HepG2 (cell line): ENCODE results near the gene DPH2. TPM values are rescaled to one million over a fixed set of nuclear protein-coding genes. Genes with fewer than 3 reads are reported as not detected.

Source experiments
- ATAC-seq: fragments of 200-7000 bp; cut with Tn5 transposase; 3 replicates; pipeline ENCODE4 v1.9.1; 2020; ENCODE audit warnings: mild to moderate bottlenecking, moderate library complexity
- BruUV-seq: library from RNA; stranded (reverse); fragments of 400-500 nt; replicated peaks from 2 replicates; lab custom pipeline; 2021; lab: Mats Ljungman, UMichigan
- CTCF ChIA-PET: fragments of 300-600 bp; formaldehyde crosslinking; extraction: SDS; loops from one replicate; lab custom pipeline; 2021; ENCODE audit warnings: low total read pairs, inconsistent platforms, low intra/inter-chr PET ratio; lab: Yijun Ruan, JAX
- POLR2A ChIA-PET: fragments of 350-600 bp; sonication (Branson Sonifier 250); formaldehyde crosslinking; loops from one replicate; lab custom pipeline; 2020; ENCODE audit warnings: antibody characterized with exemption, inconsistent platforms; lab: Yijun Ruan, JAX
- DNase-seq: peaks from one replicate; pipeline ENCODE4 v3.0.0-alpha.2; 2015; ENCODE audit warnings: low spot score
- FAIRE-seq: peaks from 3 replicates; lab custom pipeline; 2011; peaks lifted over from hg19 to GRCh38; lab: Jason Lieb, UNC
- H2AFZ ChIP-seq: one replicate; pipeline ENCODE4 v1.6.1; 2011; ENCODE audit warnings: low read length, inconsistent platforms
- H3K27ac ChIP-seq: fragments of 300-600 bp; 3 replicates; pipeline ENCODE4 v1.8.0; 2011; ENCODE audit warnings: mixed run types, mild to moderate bottlenecking, mixed read lengths, low read length, inconsistent platforms; ENCODE audit not compliant: insufficient read depth; ENCODE audit errors: extremely low read length
- H3K27me3 ChIP-seq, 2 experiments: fragments of 200-600 bp in 1 of 2; 2 replicates in 1 of 2; 3 replicates in 1 of 2; pipeline versions ENCODE4 v1.6.0 to v1.8.0; 2011; ENCODE audit warnings: low read length in 2 of 2, mild to moderate bottlenecking in 2 of 2, moderate library complexity in 2 of 2, inconsistent platforms in 1 of 2; ENCODE audit not compliant: insufficient read depth in 2 of 2, control insufficient read depth in 1 of 2
- H3K36me3 ChIP-seq, 2 experiments: fragments of 200-600 bp in 1 of 2; replicated peaks in 1 of 2; 2 replicates in 1 of 2; 3 replicates in 1 of 2; pipeline versions ENCODE4 v1.5.1 to v1.8.0; 2011; ENCODE audit warnings: low read length in 2 of 2, inconsistent platforms in 1 of 2; ENCODE audit not compliant: insufficient read depth in 2 of 2, control insufficient read depth in 1 of 2
- H3K4me1 ChIP-seq: 2 replicates; pipeline ENCODE4 v1.5.1; 2012; ENCODE audit warnings: low read length, inconsistent platforms; ENCODE audit not compliant: insufficient read depth
- H3K4me2 ChIP-seq: 2 replicates; pipeline ENCODE4 v1.6.0; 2011; ENCODE audit warnings: low read depth, low read length, inconsistent platforms
- H3K4me3 ChIP-seq, 3 experiments: fragments of 200-600 bp in 1 of 3; sonication (generic), shearing (Covaris generic) in 1 of 3; replicated peaks in 1 of 3; 2 replicates each; pipeline ENCODE4 v1.5.1; 2011 to 2016; ENCODE audit warnings: low read length in 3 of 3, inconsistent platforms in 2 of 3, low read depth in 2 of 3, mild to moderate bottlenecking in 2 of 3, control low read depth in 1 of 3, mixed read lengths in 1 of 3; ENCODE audit not compliant: insufficient read depth in 1 of 3
- H3K79me2 ChIP-seq: one replicate; pipeline ENCODE4 v1.6.1; 2011; ENCODE audit warnings: low read length, inconsistent platforms; ENCODE audit not compliant: insufficient read depth
- H3K9ac ChIP-seq: 2 replicates; pipeline ENCODE4 v1.6.0; 2011; ENCODE audit warnings: mild to moderate bottlenecking, low read depth, low read length, inconsistent platforms; ENCODE audit not compliant: insufficient read depth
- H3K9me3 ChIP-seq: 2 replicates; pipeline ENCODE4 v1.5.1; 2012; ENCODE audit warnings: mild to moderate bottlenecking, low read length
- H4K20me1 ChIP-seq: 2 replicates; pipeline ENCODE4 v1.6.0; 2011; ENCODE audit warnings: inconsistent platforms, mild to moderate bottlenecking, low read length, moderate library complexity; ENCODE audit not compliant: insufficient read depth
- ATF5 ChIP-seq: sonication (generic); formaldehyde crosslinking; IDR thresholded peaks from 2 replicates; pipeline ENCODE4 v1.4.0; 2020; ENCODE audit warnings: mild to moderate bottlenecking, low read depth, missing genetic modification reagents
- ATM ChIP-seq: fragments of 450-650 bp; IDR thresholded peaks from 2 replicates; pipeline ENCODE4 v1.7.1; 2017; ENCODE audit warnings: mild to moderate bottlenecking, borderline replicate concordance
- JUN ChIP-seq: sonication (generic); formaldehyde crosslinking; IDR thresholded peaks from 2 replicates; pipeline ENCODE4 v1.4.0; 2020; ENCODE audit warnings: mild to moderate bottlenecking, missing genetic modification reagents
- JUND ChIP-seq: sonication (generic); formaldehyde crosslinking; IDR thresholded peaks from 2 replicates; pipeline ENCODE4 v1.8.0; 2022; ENCODE audit warnings: mild to moderate bottlenecking, missing genetic modification reagents
- NFE2L2 ChIP-seq: fragments of 150-350 bp; IDR thresholded peaks from 2 replicates; pipeline ENCODE4 v1.6.1; 2014; ENCODE audit warnings: low read length
- PBX2 ChIP-seq: IDR thresholded peaks from 2 replicates; pipeline ENCODE4 v1.6.1; 2016; ENCODE audit warnings: control low read depth
- SAP130 ChIP-seq: IDR thresholded peaks from 2 replicates; pipeline ENCODE4 v1.6.1; 2016; ENCODE audit warnings: low read depth
- SUZ12 ChIP-seq: fragments of 150-350 bp; IDR thresholded peaks from 2 replicates; pipeline ENCODE4 v1.6.1; 2014; ENCODE audit warnings: low read depth, low read length
- ZMAT5 ChIP-seq: sonication (generic); formaldehyde crosslinking; IDR thresholded peaks from 2 replicates; pipeline ENCODE4 v1.5.0; 2020; ENCODE audit warnings: mild to moderate bottlenecking, low read depth, missing genetic modification reagents, borderline replicate concordance
- WGBS: methylation state at CpG from one replicate; pipeline ENCODE4 v1.1.6; 2017; ENCODE audit warnings: low lambda C conversion rate; 5-methylcytosine and 5-hydroxymethylcytosine counted together
- in situ Hi-C: cut with HindIII; loops from 2 replicates; pipeline ENCODE4 v1.10.0; 2017; ENCODE audit warnings: low pct_unique_long_range_greater_than_20kb; ENCODE audit not compliant: extremely low pct_ligation_motif_present
- intact Hi-C: fragments of 100-400 bp; cut with micrococcal nuclease; formaldehyde crosslinking; loops from one replicate; pipeline ENCODE4 v1.10.0; 2022; ENCODE audit not compliant: unreplicated experiment
- polyA plus RNA-seq, 8 experiments: library from polyadenylated mRNA; depleted of rRNA in 3 of 8; stranded (reverse) in 7 of 8; unstranded in 1 of 8; fragments of >200 nt; fragmentation: Illumina TruSeq in 4 of 8; extraction: Trizol in 4 of 8; gene quantifications; 2 replicates each; pipeline versions ENCODE4 v1.2.1 to v1.2.3, GENCODE V29; 2011 to 2016; ENCODE audit warnings: low read depth in 4 of 8, missing spikeins in 1 of 8, mixed read lengths in 1 of 8; ENCODE audit not compliant: insufficient read depth in 1 of 8
- total RNA-seq, 5 experiments: library from RNA; depleted of rRNA; stranded (reverse); fragments of >200 nt; fragmentation: Illumina TruSeq; extraction: Trizol; gene quantifications; 2 replicates each; pipeline ENCODE4 v1.2.3, GENCODE V29; 2016; ENCODE audit warnings: low read depth in 1 of 5

The DPH2 gene
- total and polyA plus RNA-seq, 2 of the 13 experiments (the other 11 are each of a cell fraction or from before 2014, with no cell fraction given): 32.2 to 38.3 TPM

- no peak overlapping the region for H3K4me2 ChIP-seq
- no peak overlapping the region for H2AFZ ChIP-seq
- in situ Hi-C loops: no loop called here
- H3K4me1 ChIP-seq: no peaks in the 10 kb centered on the region
- peaks cover 4 to 23% of the 10 kb centered on the region in 2 experiments; a peak in 3 of 5 replicates for H3K36me3 ChIP-seq
- CTCF ChIA-PET: no interaction called here
- no peak overlapping the region for H3K4me3 ChIP-seq
- DNase-seq: no peak
- ATAC-seq: no peak
- H3K9me3 ChIP-seq: no peaks in the 10 kb centered on the region
- H3K27me3 ChIP-seq: no peaks in the 10 kb centered on the region
- FAIRE-seq: no peak
- no peaks in the 10 kb centered on the region for H3K79me2 ChIP-seq
- BruUV-seq: no TSS peak
- intact Hi-C loops: no loop called here
- POLR2A ChIA-PET: interaction anchor here (2.3 kb wide), 1 partner anchor 11 kb away, joined by 11 read pairs; the partner anchor contains the start of gene SLC6A9
- no peaks in the 10 kb centered on the region for H4K20me1 ChIP-seq
- no peak overlapping the region for H3K9ac ChIP-seq
- H3K27ac ChIP-seq: no peak overlapping the region
- no peak for TF ChIP-seq ATM
- no peak for TF ChIP-seq SAP130 (CRISPR knock-in tag)
- no peak for TF ChIP-seq PBX2
- TF ChIP-seq JUND (CRISPR knock-in tag): no peak
- TF ChIP-seq JUN (CRISPR knock-in tag): no peak
- no peak for TF ChIP-seq ZMAT5 (CRISPR knock-in tag)
- TF ChIP-seq NFE2L2: no peak
- TF ChIP-seq SUZ12: no peak
- TF ChIP-seq ATF5 (CRISPR knock-in tag): no peak
- 97% methylated on average over 3 of the region's 8 CpGs for WGBS
Measured at GRCh38 chr1:44021156-44021555, 51.3 kb downstream of the DPH2 start.
